ENCODE measurements around the gene ASTN2.

ASTN2 gene

GRCh38 chr9:117018966-117019617 is 395.8 kb downstream of the ASTN2 start:
- no peak for DNase-seq (ENCODE audit: low read depth in 2 of 2)

- no peak for DNase-seq (ENCODE audit: low read depth in 2 of 2)
These were observed 397.4 kb downstream of the ASTN2 start for GRCh38 chr9:117017414-117017985.

GRCh38 chr9:117014061-117014460 is 400.8 kb downstream of the ASTN2 start:
- DNase-seq (ENCODE audit: low read depth in 2 of 2): no peak

- no peak for DNase-seq (ENCODE audit: low read depth in 2 of 2)
These were observed 401.3 kb downstream of the ASTN2 start for GRCh38 chr9:117013440-117013995.

- DNase-seq (ENCODE audit: low read depth in 2 of 2): no peak
These were observed 404.8 kb downstream of the ASTN2 start for GRCh38 chr9:117010061-117010460.

- DNase-seq (ENCODE audit: low read depth in 2 of 2): no peak
These were observed 406.0 kb downstream of the ASTN2 start for GRCh38 chr9:117008876-117009275.

GRCh38 chr9:117008461-117008860 is 406.4 kb downstream of the ASTN2 start:
- DNase-seq (ENCODE audit: low read depth in 2 of 2): no peak

- DNase-seq (ENCODE audit: low read depth in 2 of 2): no peak
These were observed 412.2 kb downstream of the ASTN2 start for GRCh38 chr9:117002686-117003085.

- no peak for DNase-seq (ENCODE audit: low read depth in 2 of 2)
These were observed 414.0 kb downstream of the ASTN2 start for GRCh38 chr9:117000834-117001233.

- no peak for DNase-seq (ENCODE audit: low read depth in 2 of 2)
These were observed 414.6 kb downstream of the ASTN2 start for GRCh38 chr9:117000196-117000723.

- DNase-seq (ENCODE audit: low read depth in 2 of 2): no peak
These were observed 416.6 kb downstream of the ASTN2 start for GRCh38 chr9:116998305-116998704.

GRCh38 chr9:116992865-116993264 is 422.0 kb downstream of the ASTN2 start:
- DNase-seq (ENCODE audit: low read depth in 2 of 2): no peak

- no peak for DNase-seq (ENCODE audit: low read depth in 2 of 2)
These were observed 423.8 kb downstream of the ASTN2 start for GRCh38 chr9:116991051-116991450.

- no peak for DNase-seq (ENCODE audit: low read depth in 2 of 2)
These were observed 424.3 kb downstream of the ASTN2 start for GRCh38 chr9:116990592-116990991.

- no peak for DNase-seq (ENCODE audit: low read depth in 2 of 2)
These were observed 427.0 kb downstream of the ASTN2 start for GRCh38 chr9:116987721-116988485.

GRCh38 chr9:116986015-116986414 is 428.8 kb downstream of the ASTN2 start:
- DNase-seq (ENCODE audit: low read depth in 2 of 2): no peak

- no peak for DNase-seq (ENCODE audit: low read depth in 2 of 2)
These were observed 429.3 kb downstream of the ASTN2 start for GRCh38 chr9:116985596-116985995.

- no peak for DNase-seq (ENCODE audit: low read depth in 2 of 2)
These were observed 430.7 kb downstream of the ASTN2 start for GRCh38 chr9:116984111-116984510.

- DNase-seq (ENCODE audit: low read depth in 2 of 2): no peak
These were observed 434.2 kb downstream of the ASTN2 start for GRCh38 chr9:116980582-116981120.

- no peak for DNase-seq (ENCODE audit: low read depth in 2 of 2)
These were observed 435.4 kb downstream of the ASTN2 start for GRCh38 chr9:116979456-116979855.

- DNase-seq (ENCODE audit: low read depth in 2 of 2): no peak
These were observed 436.7 kb downstream of the ASTN2 start for GRCh38 chr9:116978155-116978554.

- DNase-seq (ENCODE audit: low read depth in 2 of 2): no peak
These were observed 439.7 kb downstream of the ASTN2 start for GRCh38 chr9:116975126-116975525.
